SK-N-MC (cell line): Measurements from ENCODE around the gene MYO1A.

ENCODE experiments used
- EZH2 ChIP-seq: fragments of 200-600 bp; sonication (generic); IDR thresholded peaks from one replicate; pipeline ENCODE4 v1.6.1; 2017; ENCODE audit warnings: antibody characterized with exemption
- POLR2AphosphoS5 ChIP-seq: IDR thresholded peaks from 2 replicates; pipeline ENCODE4 v1.6.1; 2012; ENCODE audit warnings: mild to moderate bottlenecking, low read depth, low read length, borderline replicate concordance

DNA sequence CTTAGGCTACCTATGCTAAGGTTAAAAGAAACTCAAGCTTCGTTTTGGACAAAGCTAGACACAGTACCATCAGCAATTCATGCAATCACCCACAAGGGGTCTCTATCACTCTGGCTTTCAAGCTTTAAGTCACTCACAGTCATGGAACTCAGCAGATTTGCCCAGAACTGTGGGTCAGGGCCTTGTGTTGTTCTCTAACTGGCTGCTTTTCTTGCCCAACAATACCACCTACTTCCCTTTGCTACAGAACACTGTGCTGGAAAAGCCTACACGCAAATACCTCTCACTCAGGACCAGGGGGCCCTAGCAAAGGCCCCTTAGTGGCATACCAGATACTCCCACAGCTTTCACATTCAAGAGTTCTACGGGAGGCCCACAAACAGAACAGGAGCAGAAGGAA lies 19.6 kb upstream of the MYO1A start:
- TF ChIP-seq EZH2 (no peak), POLR2AphosphoS5 (no peak)
